ENCODE results near the gene ZGPAT.

DNA sequence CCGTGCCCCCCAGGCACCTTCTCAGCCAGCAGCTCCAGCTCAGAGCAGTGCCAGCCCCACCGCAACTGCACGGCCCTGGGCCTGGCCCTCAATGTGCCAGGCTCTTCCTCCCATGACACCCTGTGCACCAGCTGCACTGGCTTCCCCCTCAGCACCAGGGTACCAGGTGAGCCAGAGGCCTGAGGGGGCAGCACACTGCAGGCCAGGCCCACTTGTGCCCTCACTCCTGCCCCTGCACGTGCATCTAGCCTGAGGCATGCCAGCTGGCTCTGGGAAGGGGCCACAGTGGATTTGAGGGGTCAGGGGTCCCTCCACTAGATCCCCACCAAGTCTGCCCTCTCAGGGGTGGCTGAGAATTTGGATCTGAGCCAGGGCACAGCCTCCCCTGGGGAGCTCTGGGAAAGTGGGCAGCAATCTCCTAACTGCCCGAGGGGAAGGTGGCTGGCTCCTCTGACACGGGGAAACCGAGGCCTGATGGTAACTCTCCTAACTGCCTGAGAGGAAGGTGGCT lies 10.4 kb upstream of the ZGPAT start:
- TF ChIP-seq, protein P1, sequence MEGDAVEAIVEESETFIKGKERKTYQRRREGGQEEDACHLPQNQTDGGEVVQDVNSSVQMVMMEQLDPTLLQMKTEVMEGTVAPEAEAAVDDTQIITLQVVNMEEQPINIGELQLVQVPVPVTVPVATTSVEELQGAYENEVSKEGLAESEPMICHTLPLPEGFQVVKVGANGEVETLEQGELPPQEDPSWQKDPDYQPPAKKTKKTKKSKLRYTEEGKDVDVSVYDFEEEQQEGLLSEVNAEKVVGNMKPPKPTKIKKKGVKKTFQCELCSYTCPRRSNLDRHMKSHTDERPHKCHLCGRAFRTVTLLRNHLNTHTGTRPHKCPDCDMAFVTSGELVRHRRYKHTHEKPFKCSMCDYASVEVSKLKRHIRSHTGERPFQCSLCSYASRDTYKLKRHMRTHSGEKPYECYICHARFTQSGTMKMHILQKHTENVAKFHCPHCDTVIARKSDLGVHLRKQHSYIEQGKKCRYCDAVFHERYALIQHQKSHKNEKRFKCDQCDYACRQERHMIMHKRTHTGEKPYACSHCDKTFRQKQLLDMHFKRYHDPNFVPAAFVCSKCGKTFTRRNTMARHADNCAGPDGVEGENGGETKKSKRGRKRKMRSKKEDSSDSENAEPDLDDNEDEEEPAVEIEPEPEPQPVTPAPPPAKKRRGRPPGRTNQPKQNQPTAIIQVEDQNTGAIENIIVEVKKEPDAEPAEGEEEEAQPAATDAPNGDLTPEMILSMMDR (IDR thresholded peaks at IDR 0.05), result no peak
- no peak for TF ChIP-seq POLR2A (IDR thresholded peaks at IDR 0.05)

Measured in right lobe of liver (tissue), 4 donors.